ENCODE data around the gene DR1.

DNA sequence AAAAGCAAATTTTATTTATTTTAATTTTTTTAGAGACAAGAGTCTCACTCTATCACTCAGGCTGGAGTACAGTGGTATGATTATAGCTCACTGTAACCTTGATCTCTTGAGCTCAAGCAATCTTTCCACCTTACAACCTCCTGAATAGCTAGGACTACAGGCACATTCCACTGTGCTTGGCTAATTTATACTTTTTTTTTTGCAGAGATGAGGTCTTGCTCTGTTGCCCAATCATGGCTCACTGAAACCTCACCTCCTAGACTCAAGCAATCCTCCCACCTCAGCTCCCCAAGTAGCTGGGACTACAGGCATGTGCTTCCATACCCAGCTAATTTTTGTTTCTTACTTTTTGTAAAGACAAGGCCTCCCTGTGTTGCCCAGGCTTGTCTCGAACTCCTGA is 49.5 kb downstream of the DR1 start:
- no peak for TF ChIP-seq CTCF (IDR thresholded peaks at IDR 0.05)
- no peak for TF ChIP-seq POLR2A (IDR thresholded peaks at IDR 0.05)

All from esophagus squamous epithelium (tissue), 4 donors.